B cell (primary cell): ENCODE measurements around the gene GALC.

ENCODE experiments used
- CTCF ChIP-seq: fragments of 200-600 bp; IDR thresholded peaks from one replicate; pipeline ENCODE4 v1.8.0; 2022; ENCODE audit warnings: antibody characterized with exemption, mild to moderate bottlenecking
- EZH2 ChIP-seq: IDR thresholded peaks from 2 replicates; pipeline ENCODE4 v1.6.1; 2012; ENCODE audit warnings: borderline replicate concordance, low read depth, mild to moderate bottlenecking, moderate library complexity, low read length; ENCODE audit not compliant: insufficient read depth, poor library complexity, severe bottlenecking

- TF ChIP-seq CTCF = no peak
- no peak for TF ChIP-seq EZH2
Observed at GRCh38 chr14:88025313-88025712, 32.3 kb upstream of the GALC start.
